HG02943 (cell line): ENCODE measurements around the gene FBN3.

ENCODE experiments used
- ATAC-seq: cut with Tn5 transposase; IDR thresholded peaks from one replicate; pipeline ENCODE4 v1.9.1; 2021; ENCODE audit warnings: mild to moderate bottlenecking, low read depth, moderate library complexity; ENCODE audit not compliant: unreplicated experiment

Gene FBN3

DNA sequence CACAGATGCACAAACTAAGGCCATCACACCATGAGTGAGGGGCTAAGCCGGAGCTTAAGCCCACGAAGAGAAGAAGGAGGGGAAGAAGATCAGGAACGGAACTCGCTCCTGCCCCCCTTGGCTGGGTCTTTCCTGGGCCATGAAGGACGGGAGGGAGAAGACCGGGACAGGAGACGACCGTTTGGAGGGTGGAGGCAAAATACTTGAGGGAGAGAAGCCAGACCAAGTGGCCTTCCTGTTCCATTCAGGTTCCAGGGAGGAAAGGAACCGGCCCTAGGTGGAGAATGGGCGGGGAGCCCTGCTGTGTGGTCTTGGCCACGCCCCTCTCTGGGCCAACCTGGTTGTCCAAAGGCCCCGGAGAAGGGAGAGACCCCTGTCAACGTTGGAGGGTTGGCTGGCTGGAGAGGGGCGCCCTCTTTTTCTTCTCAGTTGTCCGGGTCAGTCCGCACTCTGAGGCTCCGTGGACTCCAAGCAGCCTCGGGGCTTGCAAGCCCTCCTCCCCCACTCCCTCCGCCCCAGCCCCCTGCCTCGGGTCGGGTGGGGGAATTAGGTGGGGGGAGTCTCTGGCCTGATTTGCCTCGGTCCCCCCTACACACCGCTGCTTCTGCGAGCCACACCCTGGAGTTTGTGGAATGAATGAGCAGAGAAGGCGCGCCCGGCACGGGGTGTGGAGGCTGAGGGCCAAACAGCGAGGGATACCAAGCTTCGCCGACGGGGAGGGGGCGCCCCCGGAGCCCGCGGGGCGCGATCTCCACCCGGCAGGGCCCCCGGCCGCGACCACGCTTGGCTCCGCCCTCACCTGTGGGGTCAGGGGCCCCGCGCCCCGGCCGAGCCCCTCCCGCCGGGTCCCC is 757 bp downstream of the FBN3 start:
- ATAC-seq, result no peak

DNA sequence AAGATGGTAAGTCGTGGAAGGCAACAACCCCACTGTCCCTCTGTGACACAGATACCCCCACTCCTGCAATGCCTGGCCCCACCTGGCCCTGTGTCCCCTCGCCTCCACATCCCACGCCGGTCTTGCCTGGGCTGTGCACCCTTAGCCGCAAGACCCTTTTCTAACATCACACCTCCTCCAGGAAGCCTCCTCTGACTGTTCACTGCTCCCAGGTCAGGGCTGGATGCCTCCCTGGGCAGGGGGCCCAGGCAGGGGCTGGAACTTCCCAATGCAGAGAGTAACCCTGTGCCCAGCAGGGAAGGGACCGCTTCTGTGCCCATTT is 1.3 kb downstream of the FBN3 start:
- no peak for ATAC-seq

DNA sequence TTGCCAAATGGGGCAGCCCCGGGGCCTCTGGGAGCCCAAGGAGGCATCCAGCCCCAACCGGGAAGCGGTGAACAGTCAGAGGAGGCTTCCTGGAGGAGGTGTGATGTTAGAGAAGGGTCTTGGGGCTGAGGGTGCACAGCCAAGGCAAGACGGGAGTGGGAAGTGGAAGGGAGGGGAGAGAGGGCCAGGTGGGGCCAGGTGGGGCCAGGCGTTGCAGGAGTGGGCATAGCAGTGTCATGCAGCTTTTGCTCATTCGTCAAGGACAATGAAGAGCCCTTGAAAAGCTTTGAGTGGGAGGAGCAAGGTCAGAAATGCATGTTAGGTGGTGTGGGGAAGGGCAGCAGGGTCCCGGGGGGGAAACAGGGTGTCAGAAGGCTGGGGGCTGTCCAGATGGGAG is 1.8 kb downstream of the FBN3 start:
- ATAC-seq, result no peak

DNA sequence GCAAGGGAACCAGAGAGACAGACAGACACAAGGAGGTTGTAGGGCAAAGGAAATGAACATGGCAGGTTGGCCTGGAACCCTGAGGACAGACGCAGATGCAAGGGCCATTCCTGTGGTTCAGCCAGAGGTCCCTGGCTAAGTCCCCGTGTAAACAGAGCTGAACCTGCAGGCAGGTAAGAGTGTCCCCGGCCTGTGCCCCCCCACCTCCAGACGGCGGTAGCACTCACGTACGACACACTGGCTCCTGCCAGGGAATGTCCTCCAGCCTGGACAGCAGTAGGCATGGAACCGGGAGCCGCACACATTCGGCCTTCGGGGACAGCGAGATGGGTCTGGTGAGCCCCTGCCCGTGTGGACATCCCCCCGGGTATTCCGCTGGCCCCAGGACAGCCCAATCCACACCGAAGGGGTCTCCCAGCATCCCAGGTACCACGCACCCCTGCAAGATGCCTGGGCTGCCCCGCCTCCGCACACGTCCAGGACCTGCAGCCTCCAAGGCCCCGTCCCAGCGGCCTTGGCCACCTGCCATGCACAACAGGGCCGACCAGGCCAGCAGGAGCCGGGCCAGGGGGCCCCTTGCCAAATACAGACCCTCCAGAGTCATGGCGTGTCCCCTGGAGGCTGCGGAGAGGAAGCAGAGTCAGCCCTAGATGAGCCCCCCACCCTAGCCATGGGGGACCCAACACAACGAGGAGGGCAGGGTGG is 2.4 kb downstream of the FBN3 start:
- ATAC-seq, result no peak

DNA sequence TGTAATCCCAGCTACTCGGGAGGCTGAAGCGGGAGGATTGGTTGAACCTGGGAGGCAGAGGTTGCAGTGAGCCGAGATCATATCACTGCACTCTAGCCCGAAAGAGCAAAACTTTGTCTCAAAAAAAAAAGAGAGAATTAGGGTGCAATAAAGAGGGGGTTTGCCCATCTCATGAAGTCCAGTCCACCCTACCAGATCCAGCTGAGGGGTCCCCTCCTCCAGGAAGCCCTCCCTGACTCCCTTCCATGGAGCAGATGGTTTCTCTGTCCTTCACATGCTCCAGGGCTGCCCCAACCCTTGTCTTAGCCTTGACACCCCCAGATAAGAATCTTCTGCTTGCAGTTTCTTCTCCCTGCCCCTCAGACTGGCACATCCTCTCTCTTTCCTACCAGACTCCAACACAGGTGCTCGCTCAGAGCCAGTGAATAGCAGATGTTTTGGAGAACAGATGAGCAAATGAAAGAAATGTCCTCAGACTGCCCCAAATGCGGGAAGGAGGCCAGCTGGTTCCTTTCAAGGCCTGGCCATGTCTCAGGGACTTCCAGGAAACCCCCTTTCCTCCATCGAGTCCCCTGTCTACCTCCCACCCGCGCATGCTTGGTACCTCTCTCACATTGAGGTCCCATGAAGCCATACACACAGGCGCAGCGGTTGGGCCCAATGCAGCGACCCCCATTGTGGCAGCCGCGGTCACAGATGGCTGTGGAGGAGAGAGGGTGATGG is 5.0 kb downstream of the FBN3 start:
- ATAC-seq, result no peak

DNA sequence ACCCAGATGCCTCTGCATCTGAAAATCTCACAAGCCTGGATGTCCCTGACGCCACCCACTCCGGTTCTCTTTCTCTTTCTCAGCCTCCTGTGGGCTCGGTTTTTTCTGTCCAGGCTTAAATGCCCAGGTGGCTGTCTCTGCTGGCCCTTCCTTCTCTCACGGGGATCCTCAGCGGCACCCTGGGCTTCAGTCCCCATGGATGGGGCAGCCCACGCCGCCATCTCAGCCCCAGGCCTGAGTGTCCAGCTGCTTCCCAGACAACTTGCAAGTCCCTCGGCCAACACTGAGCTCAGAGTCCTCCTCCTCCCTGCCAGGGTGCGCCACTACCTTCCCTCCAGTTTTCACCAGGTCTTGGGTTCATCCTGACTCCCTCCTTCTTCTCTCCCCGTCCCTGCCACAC is 6.4 kb downstream of the FBN3 start:
- no peak for ATAC-seq

DNA sequence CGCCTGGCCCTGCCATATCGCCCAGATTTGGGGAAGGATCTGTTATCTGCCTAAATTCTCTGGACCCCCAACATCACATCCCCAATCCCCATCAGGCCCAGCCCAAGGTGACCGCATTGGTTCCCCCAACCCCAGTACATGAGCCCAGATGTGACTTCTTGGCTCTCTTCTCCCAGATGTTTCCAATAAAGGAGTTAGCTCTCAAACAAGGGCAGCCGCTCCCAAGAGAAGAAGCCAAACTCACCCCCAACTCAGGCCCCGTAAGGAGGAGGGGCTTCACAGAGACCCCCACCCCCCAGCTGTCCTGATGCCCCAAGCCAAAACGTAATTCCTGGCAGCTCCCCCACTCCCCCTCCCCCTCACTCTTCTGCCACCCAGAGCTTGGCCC is 6.9 kb downstream of the FBN3 start:
- no peak for ATAC-seq

DNA sequence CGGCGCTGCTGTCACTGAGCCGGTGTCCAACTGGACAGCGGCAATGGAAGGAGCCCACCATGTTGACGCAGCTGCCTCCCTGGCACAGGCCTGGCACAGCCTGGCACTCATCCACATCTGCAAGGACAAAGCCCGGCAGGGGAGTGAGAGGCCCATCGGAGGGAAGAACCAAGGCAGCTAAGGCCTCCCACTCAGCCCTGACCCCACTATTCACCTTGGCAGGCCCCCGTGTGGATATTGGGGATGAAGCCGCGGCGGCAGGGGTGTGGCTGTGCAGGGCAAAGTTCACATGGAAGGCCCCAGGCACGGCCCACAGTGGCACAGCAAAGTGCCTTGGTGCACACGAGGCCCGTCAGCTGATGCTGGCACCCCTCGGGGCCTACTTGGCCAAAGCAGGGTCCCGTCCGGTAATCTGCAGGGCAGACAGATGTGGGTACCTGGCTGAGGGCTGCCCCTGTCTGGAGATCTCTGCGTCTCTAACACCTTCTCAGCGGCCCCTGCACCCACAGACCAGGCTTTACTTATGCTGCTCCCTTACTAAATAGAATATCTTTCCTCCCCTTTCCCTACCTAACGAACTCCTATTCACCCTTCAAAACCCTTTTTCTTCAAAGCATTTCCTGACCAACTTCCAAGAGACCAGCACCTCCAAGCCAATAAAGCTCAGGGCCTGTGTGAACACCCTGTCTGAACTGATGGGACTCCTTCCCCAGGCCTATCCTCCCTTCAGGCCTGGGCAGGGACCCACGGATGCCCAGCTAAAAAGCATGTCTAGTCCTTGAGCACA is 7.5 kb downstream of the FBN3 start:
- no peak for ATAC-seq

DNA sequence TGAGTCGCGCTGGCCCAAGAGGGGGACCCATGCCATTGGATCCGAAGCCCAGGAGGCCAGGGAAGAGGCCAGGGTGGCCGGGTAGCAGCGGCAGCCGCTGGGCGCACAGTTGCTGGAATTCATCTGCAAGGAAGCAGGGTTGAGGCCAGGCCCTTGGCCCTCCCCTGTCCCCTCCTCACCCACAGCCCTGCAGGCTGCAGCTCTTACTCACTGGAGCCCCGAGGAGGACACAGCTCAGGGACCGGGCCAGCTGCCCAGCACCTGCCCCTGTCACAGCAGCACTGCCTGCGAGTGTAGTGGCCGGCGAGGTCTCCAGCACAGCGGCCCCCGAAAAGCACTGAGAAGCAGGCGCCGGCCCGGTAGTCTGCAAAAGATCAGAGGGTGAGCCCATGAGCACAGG is 11.2 kb downstream of the FBN3 start:
- no peak for ATAC-seq

DNA sequence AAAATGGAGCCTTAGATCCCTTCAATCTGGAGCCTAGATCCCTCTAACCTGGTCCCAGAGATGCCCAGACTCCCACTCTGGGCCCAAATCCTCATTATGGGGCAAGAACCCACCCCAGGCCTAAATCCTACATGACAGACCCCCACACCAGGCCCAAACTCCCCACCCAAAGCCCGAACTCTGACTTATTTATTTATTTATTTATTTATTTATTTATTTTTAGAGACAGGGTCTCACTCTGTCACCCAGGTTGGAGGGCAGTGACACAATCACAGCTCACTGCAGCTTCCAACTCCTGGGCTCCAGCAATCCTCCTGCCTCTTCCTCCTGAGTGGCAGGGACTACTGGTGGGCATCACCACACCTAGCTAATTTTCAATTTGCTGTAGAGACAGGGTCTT is 12.0 kb downstream of the FBN3 start:
- no peak for ATAC-seq

DNA sequence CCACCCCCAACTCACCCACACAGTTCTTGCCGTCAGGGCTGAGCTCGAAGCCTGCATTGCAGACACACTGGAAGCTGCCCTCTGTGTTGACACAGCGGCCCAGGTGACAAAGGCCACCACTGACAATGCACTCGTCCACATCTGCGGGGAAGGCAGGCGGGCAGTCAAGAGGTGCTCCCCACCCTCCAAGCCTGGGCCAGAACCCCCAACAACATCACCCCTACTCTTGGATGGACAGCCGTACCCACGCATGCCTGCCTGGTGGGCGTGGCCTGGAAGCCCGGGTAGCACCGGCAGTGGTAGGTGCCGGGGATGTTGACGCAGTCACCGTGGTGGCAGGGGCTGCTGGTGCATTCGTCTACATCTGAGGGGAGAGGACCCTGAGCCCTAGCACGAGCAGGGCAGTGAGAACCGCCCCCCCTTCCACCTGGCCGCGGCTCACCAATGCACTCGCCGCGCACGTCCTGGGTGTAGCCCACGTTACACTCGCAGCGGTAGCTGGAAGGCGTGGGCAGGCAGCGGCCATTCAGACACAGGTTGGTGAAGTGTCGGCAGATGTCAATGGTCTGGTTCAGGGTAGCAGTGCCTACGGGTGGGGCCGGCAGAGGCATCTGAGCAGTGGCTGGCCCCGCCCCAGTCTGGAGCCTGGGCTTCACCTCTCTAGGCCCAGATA is 13.3 kb downstream of the FBN3 start:
- no peak for ATAC-seq

DNA sequence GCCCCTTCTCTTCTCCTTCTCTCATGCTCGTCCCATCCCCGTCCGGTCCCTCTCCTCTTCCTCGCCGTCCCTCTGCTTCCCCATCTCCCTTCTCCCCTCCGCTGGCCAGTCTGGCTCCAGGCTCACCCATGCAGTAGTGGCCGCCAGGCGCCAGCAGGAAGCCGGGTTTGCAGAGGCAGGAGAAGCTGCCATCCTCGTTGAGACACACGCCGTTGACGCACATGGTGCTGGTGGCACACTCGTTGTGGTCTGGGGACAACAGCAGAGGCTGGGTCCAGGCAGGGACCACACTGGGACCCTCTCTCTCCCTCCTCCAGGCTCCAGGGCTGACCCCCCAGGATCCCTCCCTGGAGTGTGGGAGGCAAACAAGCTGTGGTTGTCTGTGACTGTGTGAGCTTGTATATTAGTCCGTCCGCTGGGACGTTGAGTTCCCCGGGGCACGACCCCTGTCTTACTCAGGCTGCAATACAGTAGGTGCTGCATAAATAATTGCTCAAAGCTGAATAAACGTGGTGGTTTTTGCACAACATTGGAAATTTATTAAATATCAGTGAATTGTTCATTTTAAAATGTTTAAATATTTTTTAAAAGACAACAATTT is 16.4 kb downstream of the FBN3 start:
- no peak for ATAC-seq

DNA sequence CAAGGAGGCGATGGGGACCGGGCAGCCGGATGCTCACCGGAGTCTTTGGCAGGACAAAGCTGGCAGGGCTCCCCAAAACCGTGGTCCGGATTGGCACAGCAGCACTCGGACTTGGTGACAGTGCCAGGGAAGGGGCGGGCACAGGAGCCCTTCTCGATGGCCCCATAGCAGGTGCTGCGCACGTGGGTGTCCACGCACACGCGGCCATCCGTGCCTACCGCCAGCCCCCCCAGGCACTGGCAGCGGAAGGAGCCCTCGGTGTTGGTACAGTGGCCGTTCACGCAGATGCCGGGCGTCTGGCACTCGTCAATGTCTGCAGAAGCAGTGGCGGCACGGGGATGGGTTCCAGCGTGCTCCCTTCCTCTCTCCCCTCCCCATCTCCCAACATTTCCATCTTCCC is 17.9 kb downstream of the FBN3 start:
- ATAC-seq, result no peak

DNA sequence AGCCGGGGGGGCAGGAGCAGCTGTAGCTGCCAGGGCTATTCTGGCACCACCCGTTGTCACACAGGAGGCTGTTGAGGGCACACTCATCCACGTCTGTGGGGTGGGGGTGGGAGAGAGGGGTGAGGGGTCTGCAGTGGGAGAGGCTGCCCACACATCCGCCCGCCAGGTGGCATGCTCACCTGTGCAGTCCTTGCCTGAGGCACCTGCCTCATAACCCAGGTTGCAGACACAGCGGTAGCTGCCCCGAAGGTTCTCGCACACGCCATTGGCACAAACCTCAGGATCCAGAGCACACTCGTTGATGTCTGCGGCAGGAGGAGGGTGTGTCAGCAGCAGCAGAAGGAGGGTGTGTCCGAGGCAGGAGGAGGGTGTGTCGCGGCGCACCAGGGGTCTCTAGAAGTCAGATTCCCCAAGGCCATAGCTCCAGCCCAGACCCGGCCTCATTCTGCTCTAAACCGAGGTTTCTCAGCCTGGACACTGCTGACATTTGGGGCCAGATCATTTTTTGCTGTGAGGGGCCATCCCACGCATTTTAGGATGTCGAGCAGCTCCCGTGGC is 20.3 kb downstream of the FBN3 start:
- ATAC-seq, result no peak

DNA sequence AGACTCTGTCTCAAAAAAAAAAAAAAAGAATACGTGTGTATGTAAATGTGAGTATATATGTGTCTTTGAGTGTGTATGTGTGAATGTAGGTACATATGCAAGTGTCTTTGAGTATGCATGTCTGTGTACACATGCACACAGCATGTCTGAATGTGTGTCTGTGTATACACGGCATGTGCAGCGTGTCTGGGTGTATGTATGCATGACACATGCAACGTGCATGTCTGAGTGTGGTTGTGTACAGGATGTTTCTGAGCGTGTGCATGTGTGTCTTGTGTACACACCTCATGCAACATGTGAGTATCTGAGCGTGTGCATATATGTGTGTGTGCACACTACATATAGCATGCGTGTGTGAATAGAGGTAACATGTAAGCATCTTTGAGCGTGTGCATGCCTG is 20.8 kb downstream of the FBN3 start:
- no peak for ATAC-seq

DNA sequence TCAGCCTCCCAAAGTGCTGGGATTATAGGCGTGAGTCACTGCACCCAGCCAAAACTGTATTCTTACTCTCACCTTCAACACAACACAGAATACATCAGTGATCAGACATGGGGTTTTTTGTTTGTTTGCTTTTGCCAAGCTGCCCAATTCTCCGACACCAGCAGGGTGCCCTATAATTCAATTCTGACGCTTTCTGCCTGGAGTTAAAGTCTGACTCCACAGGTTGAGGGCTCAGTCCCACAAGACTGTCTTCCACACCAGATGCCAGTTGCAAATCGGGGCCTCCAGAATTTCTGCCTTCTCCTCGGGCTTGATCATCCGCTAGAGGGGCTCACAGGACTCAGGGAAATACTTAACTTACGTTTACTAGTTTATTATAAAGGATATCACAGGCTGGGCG is 22.1 kb downstream of the FBN3 start:
- no peak for ATAC-seq

DNA sequence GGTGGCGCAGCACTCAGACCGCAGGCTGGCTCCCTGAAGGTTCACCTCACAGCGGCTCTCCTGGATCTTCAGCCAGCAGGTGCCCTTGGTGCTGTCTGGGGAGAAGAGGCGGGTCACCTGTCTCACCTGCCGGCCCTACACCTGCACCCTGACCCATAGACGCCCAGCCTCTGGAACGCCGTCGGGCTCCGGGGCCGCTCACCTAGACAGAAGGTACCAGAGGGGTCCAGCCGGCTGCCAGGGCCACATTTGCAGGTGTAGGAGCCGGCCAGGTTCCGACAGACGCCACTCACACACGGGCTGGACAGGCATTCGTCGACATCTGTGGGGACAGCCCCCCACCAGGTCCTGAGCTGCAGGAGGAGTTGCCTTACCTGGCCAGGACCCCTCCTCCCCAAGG is 22.9 kb downstream of the FBN3 start:
- no peak for ATAC-seq

DNA sequence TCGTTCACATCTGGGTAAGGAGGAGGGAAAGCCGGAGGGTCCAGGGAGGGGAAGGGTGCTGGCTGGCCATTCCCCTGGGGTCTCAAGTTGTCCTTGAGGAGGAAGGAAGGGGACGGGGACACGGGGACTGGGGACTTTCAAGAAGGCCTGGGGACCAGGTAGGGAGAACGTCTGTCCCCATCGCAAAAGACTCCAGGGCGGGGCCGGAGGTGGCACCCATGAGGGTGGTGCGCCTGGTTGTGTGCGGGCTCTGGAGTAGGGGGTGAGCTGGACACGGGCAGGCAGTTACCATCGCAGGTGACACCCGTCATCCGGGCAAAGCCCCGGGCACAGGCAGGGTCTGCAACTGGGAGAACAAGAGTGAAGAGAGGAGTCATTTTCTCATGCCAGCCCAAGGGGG is 23.4 kb downstream of the FBN3 start:
- ATAC-seq, result no peak

DNA sequence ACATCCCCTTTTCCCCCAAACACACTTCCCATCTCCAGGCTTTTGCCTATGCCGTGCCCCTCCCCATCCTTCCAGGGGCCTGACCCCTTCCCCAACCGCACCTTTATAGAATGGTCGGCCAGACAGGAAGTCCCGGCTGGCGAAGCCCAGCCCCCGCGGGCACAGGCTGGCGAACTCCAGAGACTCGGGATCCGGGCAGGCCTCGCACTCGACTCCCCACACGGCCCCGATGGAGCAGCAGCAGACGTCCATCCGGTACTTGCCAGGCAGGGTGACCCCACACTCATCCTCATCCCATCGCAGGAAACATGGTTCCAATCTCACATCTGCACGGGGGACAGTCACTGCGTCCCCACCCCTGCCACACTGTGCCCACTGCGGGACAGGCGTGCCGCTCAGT is 25.7 kb downstream of the FBN3 start:
- ATAC-seq, result no peak
